Neural progenitor cell (in vitro differentiated cells): Measurements from ENCODE around the gene GANAB.

Experiments
- CTCF ChIP-seq: fragments of 200-600 bp; sonication (generic); IDR thresholded peaks from 2 replicates; pipeline ENCODE4 v1.5.1; 2017; ENCODE audit warnings: antibody characterized with exemption, mild to moderate bottlenecking
- EZH2phosphoT487 ChIP-seq: fragments of 200-600 bp; sonication (generic); IDR thresholded peaks from 2 replicates; pipeline ENCODE4 v1.6.1; 2017; ENCODE audit warnings: antibody characterized with exemption

DNA sequence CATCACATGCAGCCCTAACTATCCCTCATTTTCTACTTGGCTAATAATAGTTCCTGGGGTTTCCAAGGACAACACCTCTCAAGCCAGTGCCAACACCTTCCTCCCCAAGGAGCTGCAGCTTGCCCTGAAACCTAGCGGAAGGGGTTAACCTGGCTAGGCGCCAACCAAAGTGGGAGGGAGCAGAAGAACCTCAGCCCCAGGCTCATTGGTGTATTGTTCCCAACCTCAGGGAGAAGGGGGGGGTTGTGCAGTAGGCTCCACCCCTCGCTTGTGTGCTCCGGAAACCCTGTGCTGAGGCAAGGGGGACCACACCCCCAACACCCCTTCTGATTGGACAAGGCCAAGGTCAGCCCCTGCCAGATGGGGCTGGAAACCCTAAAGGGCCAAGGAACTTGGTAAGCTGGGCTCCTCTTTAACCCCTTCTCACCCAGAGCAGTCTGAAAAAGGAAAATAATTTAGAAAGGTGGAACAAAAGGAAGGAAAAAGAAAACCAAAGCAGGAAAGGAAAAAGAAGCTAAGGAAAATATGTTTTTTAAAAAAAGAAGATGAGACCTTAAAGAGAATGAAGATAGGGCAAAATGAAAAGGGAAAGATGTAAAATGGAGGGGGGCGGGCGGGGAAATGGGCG, 47.2 kb downstream of the GANAB start:
- TF ChIP-seq EZH2phosphoT487 (no peak), CTCF (no peak)
